Measurements from ENCODE around the gene AKT3.

- TF ChIP-seq CTCF (IDR thresholded peaks at IDR 0.05), result no peak
- TF ChIP-seq POLR2A (IDR thresholded peaks at IDR 0.05), result no peak
- TF ChIP-seq EP300 (IDR thresholded peaks at IDR 0.05), result no peak
- no peak for TF ChIP-seq POLR2AphosphoS5 (IDR thresholded peaks at IDR 0.05)
These were observed 277.1 kb downstream of the AKT3 start for GRCh38 chr1:243572940-243573339.

Measured in sigmoid colon (tissue), 4 donors.